Gastrocnemius medialis (tissue), 4 donors: Measurements from ENCODE around the gene NNT. TPM values are rescaled to one million over a fixed set of nuclear protein-coding genes. Genes with fewer than 3 reads are reported as not detected.
"Not testable (repeated sequence)": the region's sequence is repeated elsewhere in the genome, so short reads cannot be mapped to it uniquely, and the experiment has no call there.

Experiments used
- ATAC-seq, 2 donors: fragments of 150-250 bp; one replicate each; pipeline ENCODE4 v1.9.1; 2016
- DNase-seq, 2 donors: peaks; one replicate each; pipeline ENCODE4 v3.0.0-alpha.2; 2019
- H3K27ac ChIP-seq, 4 donors: fragments of 200-600 bp; sonication (generic); 1 replicate in 1 of 4; 2 replicates in 3 of 4; pipeline ENCODE4 v1.5.1; 2016 to 2018; ENCODE audit warnings: mild to moderate bottlenecking in 2 of 4, moderate library complexity in 1 of 4
- H3K27me3 ChIP-seq, 3 donors: fragments of 200-600 bp; sonication (generic) in 2 of 3; 1 replicate in 1 of 3; 2 replicates in 2 of 3; pipeline versions ENCODE4 v1.5.1 to v1.6.0; 2016 to 2019; ENCODE audit warnings: mild to moderate bottlenecking in 1 of 3, moderate library complexity in 1 of 3
- H3K36me3 ChIP-seq, 2 donors: fragments of 200-600 bp; sonication (generic) in 1 of 2; one replicate each; pipeline ENCODE4 v1.5.1; 2017 to 2018
- H3K4me1 ChIP-seq, 2 donors: fragments of 200-600 bp; sonication (generic) in 1 of 2; one replicate each; pipeline ENCODE4 v1.5.1; 2016 to 2017; ENCODE audit warnings: mild to moderate bottlenecking in 2 of 2
- H3K4me3 ChIP-seq, 4 donors: fragments of 200-600 bp; sonication (generic) in 3 of 4; 1 replicate in 1 of 4; 2 replicates in 3 of 4; pipeline ENCODE4 v1.5.1; 2016 to 2019; ENCODE audit warnings: mild to moderate bottlenecking in 2 of 4
- H3K9me3 ChIP-seq, 3 donors: fragments of 200-600 bp; sonication (generic) in 2 of 3; 1 replicate in 1 of 3; 2 replicates in 2 of 3; pipeline ENCODE4 v1.5.1; 2016 to 2019
- POLR2A ChIP-seq, 2 donors: fragments of 450-650 bp; IDR thresholded peaks; one replicate each; pipeline ENCODE4 v1.6.1; 2017; ENCODE audit warnings: antibody characterized with exemption in 2 of 2, mild to moderate bottlenecking in 2 of 2, moderate library complexity in 2 of 2
- in situ Hi-C, 4 donors: fragments of 200-750 bp; cut with MboI; loops; one replicate each; pipeline versions ENCODE4 v1.15.0 to v1.8.0; 2017; ENCODE audit warnings: low sequenced_read_pairs in 4 of 4
- intact Hi-C: fragments of 100-400 bp; cut with DNase I; formaldehyde crosslinking; loops from one replicate; pipeline ENCODE4 v1.15.1; 2023; ENCODE audit warnings: low total_unique reads
- total RNA-seq, 4 donors: library from RNA; depleted of rRNA; stranded (reverse); fragments of >200 nt; gene quantifications; one replicate each; pipeline versions ENCODE4 v1.1.0 to v1.2.3, GENCODE V29; 2016
- TF ChIP-seq, protein P1 (sequence below), 5 experiments: fragments of 450-650 bp in 3 of 5; fragments of 200-600 bp in 2 of 5; sonication (generic) in 2 of 5; IDR thresholded peaks in 4 of 5; conservative IDR thresholded peaks in 1 of 5; 1 replicate in 4 of 5; 2 replicates in 1 of 5; pipeline ENCODE4 v1.5.1; 2016 to 2019; ENCODE audit warnings: antibody characterized with exemption in 5 of 5, mild to moderate bottlenecking in 3 of 5, moderate library complexity in 3 of 5

The NNT gene
- total RNA-seq, 4 donors from 2014 or later: 90.3 to 149 (median 127) TPM

DNA sequence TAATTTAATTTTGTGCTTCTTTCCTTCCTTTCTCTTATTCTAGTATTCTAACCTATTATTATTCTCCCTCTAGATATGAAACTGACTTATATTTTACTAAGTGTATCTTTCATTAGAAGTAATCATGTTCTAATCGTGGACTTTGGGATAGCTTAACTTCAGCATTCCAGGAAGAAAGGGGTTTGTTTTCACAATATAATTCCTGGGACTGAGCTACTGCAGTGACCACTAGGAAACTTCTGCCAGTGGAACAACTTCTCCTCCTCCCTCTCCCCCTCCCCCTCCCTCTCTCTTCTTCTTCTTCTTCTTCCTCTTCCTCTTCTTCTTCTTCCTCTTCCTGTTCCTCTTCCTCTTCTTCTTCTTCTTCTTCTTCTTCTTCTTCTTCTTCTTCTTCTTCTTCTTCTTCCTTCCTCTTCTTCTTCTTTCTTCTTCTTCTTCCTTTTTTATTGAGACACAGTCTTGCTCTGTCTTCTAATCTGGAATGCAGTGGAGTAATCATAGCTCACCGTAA, 127.9 kb downstream of the NNT start:
- no peaks in the 10 kb centered on the region for H3K4me1 ChIP-seq
- in situ Hi-C loops: loop anchor here in 1 of 4 donors (25.0 kb wide), 1 partner anchor 1056 kb away; no protein-coding TSS in a partner anchor
- H3K4me3 ChIP-seq: no peak overlapping the region
- ATAC-seq: no peak
- intact Hi-C loops: loop anchor here (10.0 kb wide), 1 partner anchor 1044 kb away; no protein-coding TSS in a partner anchor
- H3K9me3 ChIP-seq: no peaks in the 10 kb centered on the region
- H3K27ac ChIP-seq: no peak overlapping the region
- DNase-seq: no peak
- H3K36me3 ChIP-seq: no peaks in the 10 kb centered on the region
- H3K27me3 ChIP-seq: no peaks in the 10 kb centered on the region
- no peak for TF ChIP-seq POLR2A (IDR thresholded peaks at IDR 0.05)
- TF ChIP-seq, protein P1, sequence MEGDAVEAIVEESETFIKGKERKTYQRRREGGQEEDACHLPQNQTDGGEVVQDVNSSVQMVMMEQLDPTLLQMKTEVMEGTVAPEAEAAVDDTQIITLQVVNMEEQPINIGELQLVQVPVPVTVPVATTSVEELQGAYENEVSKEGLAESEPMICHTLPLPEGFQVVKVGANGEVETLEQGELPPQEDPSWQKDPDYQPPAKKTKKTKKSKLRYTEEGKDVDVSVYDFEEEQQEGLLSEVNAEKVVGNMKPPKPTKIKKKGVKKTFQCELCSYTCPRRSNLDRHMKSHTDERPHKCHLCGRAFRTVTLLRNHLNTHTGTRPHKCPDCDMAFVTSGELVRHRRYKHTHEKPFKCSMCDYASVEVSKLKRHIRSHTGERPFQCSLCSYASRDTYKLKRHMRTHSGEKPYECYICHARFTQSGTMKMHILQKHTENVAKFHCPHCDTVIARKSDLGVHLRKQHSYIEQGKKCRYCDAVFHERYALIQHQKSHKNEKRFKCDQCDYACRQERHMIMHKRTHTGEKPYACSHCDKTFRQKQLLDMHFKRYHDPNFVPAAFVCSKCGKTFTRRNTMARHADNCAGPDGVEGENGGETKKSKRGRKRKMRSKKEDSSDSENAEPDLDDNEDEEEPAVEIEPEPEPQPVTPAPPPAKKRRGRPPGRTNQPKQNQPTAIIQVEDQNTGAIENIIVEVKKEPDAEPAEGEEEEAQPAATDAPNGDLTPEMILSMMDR (IDR thresholded peaks at IDR 0.05 in 4 of 5, conservative IDR thresholded peaks at IDR 0.05 in 1 of 5): no peak

DNA sequence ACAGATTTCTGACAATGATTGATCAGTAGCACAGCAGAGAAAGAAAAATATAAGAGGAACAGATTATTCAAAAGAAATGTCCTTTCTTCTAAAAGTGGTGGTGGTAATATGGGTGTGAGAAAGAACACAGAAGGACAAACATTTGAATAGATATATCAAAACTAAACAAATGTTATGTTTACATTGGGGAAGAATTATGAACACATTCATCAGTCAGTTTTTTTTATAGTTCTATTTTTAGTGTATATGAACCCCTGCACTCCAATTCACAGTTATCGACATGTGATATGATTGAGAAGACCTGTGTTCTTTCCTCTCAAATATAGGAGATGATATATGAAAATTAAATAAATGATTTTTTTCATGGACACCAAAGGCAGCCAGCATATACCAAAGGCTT, 128.6 kb downstream of the NNT start:
- H3K27me3 ChIP-seq: no peaks in the 10 kb centered on the region
- ATAC-seq: no peak

DNA sequence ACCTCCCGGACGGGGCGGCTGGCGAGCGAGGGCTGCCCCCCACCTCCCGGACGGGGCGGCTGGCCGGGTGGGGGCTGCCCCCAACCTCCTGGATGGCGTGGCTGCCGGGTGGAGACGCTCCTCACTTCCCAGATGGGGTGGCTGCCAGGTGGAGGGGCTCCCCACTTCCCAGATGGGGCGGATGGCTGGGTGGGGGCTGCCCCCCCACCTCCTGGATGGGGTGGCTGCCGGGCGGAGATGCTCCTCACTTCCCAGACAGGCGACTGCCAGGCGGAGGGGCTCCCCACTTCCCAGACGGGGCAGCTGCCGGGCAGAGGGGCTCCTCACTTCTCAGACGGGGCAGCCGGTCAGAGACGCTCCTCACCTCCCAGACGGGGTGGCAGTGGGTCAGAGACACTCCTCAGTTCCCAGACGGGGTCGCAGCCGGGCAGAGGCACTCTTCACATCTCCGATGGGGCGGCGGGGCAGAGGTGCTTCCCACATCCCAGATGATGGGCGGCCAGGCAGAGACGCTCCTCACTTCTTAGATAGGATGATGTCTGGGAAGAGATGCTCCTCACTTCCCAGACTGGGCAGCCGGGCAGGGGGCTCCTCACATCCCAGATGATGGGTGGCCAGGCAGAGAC, 143.1 kb downstream of the NNT start:
- not testable (repeated sequence) for H3K9me3 ChIP-seq, ATAC-seq
- in situ Hi-C loops: loop anchor here in 1 of 4 donors (25.0 kb wide), 1 partner anchor 1041 kb away; no protein-coding TSS in a partner anchor

More for the DNA sequence above, 128.6 kb downstream of the NNT start:
- intact Hi-C loops: loop anchor here (10.0 kb wide), 1 partner anchor 1043 kb away; no protein-coding TSS in a partner anchor
- H3K4me1 ChIP-seq: no peaks in the 10 kb centered on the region
- DNase-seq: no peak
- H3K36me3 ChIP-seq: no peaks in the 10 kb centered on the region
- no peak for TF ChIP-seq POLR2A (IDR thresholded peaks at IDR 0.05)
- TF ChIP-seq, protein P1 (IDR thresholded peaks at IDR 0.05 in 4 of 5, conservative IDR thresholded peaks at IDR 0.05 in 1 of 5): no peak
- H3K4me3 ChIP-seq: no peak overlapping the region
- H3K27ac ChIP-seq: no peak overlapping the region
- in situ Hi-C loops: loop anchor here in 1 of 4 donors (25.0 kb wide), 1 partner anchor 1056 kb away; no protein-coding TSS in a partner anchor
- no peaks in the 10 kb centered on the region for H3K9me3 ChIP-seq

DNA sequence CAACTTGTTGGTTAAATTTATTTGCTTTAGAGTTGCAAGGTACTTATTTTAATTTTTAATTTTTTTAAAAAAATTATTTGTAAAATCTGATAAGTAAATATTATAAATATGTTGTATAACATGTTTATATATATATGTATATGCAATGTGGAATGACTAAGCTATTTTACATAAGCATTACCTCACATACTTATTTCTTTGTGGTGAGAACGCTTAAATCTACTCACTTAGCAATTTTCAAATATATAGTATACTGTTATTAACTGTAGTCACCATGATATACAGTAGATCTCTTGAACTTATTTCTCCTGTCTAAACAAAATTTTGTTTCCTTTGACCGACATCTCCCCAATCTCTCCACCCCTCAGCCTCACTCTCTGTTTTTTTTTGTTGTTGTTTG, 147.8 kb downstream of the NNT start:
- Histone ChIP-seq H3K9me3 (no peaks in the 10 kb centered on the region), H3K4me1 (no peaks in the 10 kb centered on the region), H3K4me3 (no peak overlapping the region), H3K27ac (no peak overlapping the region), H3K27me3 (no peaks in the 10 kb centered on the region), H3K36me3 (no peaks in the 10 kb centered on the region)
- DNase-seq (no peak), ATAC-seq (no peak)
- TF ChIP-seq POLR2A (IDR thresholded peaks at IDR 0.05): no peak
- TF ChIP-seq, protein P1 (IDR thresholded peaks at IDR 0.05 in 4 of 5, conservative IDR thresholded peaks at IDR 0.05 in 1 of 5): no peak
- in situ Hi-C loops (no loop called here), intact Hi-C loops (no loop called here)

More for the DNA sequence above, 143.1 kb downstream of the NNT start:
- intact Hi-C loops, H3K27ac ChIP-seq, H3K27me3 ChIP-seq, DNase-seq, H3K4me1 ChIP-seq, H3K36me3 ChIP-seq, H3K4me3 ChIP-seq: not testable (repeated sequence)

DNA sequence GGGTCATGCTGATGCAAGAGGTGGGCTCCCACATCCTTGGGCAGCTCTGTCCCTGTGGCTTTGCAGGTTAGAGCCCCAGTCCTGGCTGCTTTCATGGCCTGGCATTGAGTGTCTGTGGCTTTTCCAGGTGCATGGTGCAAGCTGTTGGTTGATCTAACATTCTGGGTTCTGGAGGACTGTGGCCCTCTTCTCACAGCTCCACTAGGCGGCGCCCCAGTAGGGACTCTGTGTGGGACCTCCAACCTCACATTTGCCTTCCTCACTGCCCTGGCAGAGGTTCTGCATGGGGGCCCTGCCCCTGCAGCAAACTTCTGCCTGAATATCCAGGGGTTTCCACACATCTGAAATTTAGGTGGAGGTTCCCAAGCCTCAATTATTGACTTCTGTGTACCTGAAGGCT, 150.1 kb downstream of the NNT start:
- no peak for TF ChIP-seq POLR2A (IDR thresholded peaks at IDR 0.05)
- TF ChIP-seq, protein P1 (IDR thresholded peaks at IDR 0.05 in 4 of 5, conservative IDR thresholded peaks at IDR 0.05 in 1 of 5): no peak
- H3K36me3 ChIP-seq: no peaks in the 10 kb centered on the region
- no peaks in the 10 kb centered on the region for H3K4me1 ChIP-seq
- H3K4me3 ChIP-seq: no peak overlapping the region
- in situ Hi-C loops: no loop called here
- ATAC-seq (no peak), DNase-seq (no peak)
- H3K27me3 ChIP-seq: no peaks in the 10 kb centered on the region
- H3K27ac ChIP-seq: no peak overlapping the region
- intact Hi-C loops: no loop called here
- peaks cover 0 to 5% (median 0%) of the 10 kb centered on the region in 3 donors for H3K9me3 ChIP-seq
